ENCODE measurements around the gene METTL15.

DNA sequence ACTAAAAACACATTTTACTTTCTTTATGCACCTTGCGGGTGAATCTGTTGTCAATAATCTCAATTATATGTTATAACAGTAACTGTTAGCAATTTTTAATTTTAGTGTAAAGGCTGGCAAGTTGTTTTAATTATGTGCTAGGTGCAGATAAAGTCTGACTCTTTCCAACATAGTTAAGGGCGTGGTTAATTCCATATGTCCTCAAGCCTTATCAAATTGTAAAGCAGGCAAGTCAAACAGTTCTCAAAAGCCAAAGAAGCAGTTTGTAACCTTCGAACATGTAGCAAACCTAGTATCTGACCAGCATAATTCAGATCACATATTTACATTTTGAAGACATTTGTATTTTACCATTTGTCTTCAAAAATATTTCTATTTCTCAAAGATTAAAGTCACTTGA lies 29.2 kb downstream of the METTL15 start:
- TF ChIP-seq, protein P1, sequence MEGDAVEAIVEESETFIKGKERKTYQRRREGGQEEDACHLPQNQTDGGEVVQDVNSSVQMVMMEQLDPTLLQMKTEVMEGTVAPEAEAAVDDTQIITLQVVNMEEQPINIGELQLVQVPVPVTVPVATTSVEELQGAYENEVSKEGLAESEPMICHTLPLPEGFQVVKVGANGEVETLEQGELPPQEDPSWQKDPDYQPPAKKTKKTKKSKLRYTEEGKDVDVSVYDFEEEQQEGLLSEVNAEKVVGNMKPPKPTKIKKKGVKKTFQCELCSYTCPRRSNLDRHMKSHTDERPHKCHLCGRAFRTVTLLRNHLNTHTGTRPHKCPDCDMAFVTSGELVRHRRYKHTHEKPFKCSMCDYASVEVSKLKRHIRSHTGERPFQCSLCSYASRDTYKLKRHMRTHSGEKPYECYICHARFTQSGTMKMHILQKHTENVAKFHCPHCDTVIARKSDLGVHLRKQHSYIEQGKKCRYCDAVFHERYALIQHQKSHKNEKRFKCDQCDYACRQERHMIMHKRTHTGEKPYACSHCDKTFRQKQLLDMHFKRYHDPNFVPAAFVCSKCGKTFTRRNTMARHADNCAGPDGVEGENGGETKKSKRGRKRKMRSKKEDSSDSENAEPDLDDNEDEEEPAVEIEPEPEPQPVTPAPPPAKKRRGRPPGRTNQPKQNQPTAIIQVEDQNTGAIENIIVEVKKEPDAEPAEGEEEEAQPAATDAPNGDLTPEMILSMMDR (optimal IDR thresholded peaks at IDR 0.05 in 1 of 3, IDR thresholded peaks at IDR 0.05 in 1 of 3, conservative IDR thresholded peaks at IDR 0.05 in 1 of 3; ENCODE audit: extremely low read depth in 1 of 3, insufficient read depth in 2 of 3, low read length in 3 of 3): no peak
- TF ChIP-seq EZH2 (IDR thresholded peaks at IDR 0.05; ENCODE audit: low read length): no peak

Data from keratinocyte (primary cell).